ENCODE measurements around the gene EYS.

EYS gene

DNA sequence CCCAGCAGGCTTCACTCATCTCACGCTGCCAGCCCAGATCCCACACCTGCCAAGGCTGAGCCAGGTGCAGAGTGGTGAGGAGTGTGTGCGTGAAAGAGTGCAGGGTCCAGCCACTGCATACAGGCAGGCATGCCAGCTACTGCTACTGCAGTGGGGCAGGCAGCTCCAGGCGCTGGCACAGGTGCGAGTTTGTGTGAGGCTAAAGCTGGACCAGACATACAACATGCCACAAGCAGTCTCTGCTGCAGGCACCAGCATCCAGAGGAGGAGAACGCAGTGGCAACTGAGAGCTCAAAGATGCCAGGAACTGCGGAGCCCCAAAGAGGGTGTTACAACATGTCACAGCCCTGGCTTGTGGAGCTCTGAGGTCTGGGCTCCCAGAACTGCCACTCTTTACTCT is 149.8 kb downstream of the EYS start:
- H3K9me2 ChIP-seq (replicated peaks; ENCODE audit: insufficient read depth, low read length), result no peaks in the 10 kb centered on the region
- no peak overlapping the region for H3K9ac ChIP-seq (ENCODE audit: low read length)
- H3K9me3 ChIP-seq (replicated peaks; ENCODE audit: insufficient read depth, low read length), result no peaks in the 10 kb centered on the region
- DNase-seq, result no peak
- TF ChIP-seq EZH2 (optimal IDR thresholded peaks at IDR 0.05; ENCODE audit: low read depth, low read length), result no peak
- TF ChIP-seq EZH2phosphoT487 (IDR thresholded peaks at IDR 0.05; ENCODE audit: low read length), result no peak
- TF ChIP-seq, protein P1, sequence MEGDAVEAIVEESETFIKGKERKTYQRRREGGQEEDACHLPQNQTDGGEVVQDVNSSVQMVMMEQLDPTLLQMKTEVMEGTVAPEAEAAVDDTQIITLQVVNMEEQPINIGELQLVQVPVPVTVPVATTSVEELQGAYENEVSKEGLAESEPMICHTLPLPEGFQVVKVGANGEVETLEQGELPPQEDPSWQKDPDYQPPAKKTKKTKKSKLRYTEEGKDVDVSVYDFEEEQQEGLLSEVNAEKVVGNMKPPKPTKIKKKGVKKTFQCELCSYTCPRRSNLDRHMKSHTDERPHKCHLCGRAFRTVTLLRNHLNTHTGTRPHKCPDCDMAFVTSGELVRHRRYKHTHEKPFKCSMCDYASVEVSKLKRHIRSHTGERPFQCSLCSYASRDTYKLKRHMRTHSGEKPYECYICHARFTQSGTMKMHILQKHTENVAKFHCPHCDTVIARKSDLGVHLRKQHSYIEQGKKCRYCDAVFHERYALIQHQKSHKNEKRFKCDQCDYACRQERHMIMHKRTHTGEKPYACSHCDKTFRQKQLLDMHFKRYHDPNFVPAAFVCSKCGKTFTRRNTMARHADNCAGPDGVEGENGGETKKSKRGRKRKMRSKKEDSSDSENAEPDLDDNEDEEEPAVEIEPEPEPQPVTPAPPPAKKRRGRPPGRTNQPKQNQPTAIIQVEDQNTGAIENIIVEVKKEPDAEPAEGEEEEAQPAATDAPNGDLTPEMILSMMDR (IDR thresholded peaks at IDR 0.05; ENCODE audit: low read length), result no peak
- H2AFZ ChIP-seq (ENCODE audit: low read length), result no peak overlapping the region
- H3K27ac ChIP-seq (ENCODE audit: low read length), result no peak overlapping the region
- no peak overlapping the region for H3K4me2 ChIP-seq (ENCODE audit: low read depth, low read length)
- no peaks in the 10 kb centered on the region for H3K4me1 ChIP-seq (ENCODE audit: low read length)
- H4K20me1 ChIP-seq (ENCODE audit: insufficient read depth, low read length), result no peaks in the 10 kb centered on the region
- H3K36me3 ChIP-seq (replicated peaks; ENCODE audit: insufficient read depth, low read length), result no peaks in the 10 kb centered on the region
- no peaks in the 10 kb centered on the region for H3F3A ChIP-seq (ENCODE audit: insufficient read depth, low read length)
- no peaks in the 10 kb centered on the region for H3K27me3 ChIP-seq (replicated peaks; ENCODE audit: insufficient read depth, low read length)
- H3K4me3 ChIP-seq (ENCODE audit: low read length), result no peak overlapping the region
- H3K79me2 ChIP-seq (ENCODE audit: low read length), result no peaks in the 10 kb centered on the region

DNA sequence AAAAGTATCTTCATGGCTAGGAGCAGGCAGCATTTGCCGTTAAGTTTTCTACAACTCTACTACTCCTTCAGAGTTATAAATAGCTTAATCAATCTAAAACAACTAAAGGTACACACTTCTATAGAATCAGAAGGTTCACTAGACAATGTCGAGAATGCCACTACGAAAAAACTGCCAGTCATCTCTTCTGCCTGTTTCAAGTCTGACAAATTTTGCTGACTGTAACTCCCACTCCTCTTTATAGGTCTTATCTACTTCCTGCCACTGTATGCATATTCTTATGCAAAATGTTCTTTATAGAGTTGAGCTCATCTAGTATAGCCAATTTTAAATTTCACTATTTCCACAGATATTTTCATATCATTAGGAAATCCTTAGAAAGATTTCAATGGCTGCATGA is 160.1 kb downstream of the EYS start:
- H3K4me2 ChIP-seq (ENCODE audit: low read depth, low read length), result no peak overlapping the region
- H3K9me2 ChIP-seq (replicated peaks; ENCODE audit: insufficient read depth, low read length), result no peaks in the 10 kb centered on the region
- no peaks in the 10 kb centered on the region for H4K20me1 ChIP-seq (ENCODE audit: insufficient read depth, low read length)
- H3K4me3 ChIP-seq (ENCODE audit: low read length), result no peak overlapping the region
- H2AFZ ChIP-seq (ENCODE audit: low read length), result no peak overlapping the region
- no peak for DNase-seq
- H3K9ac ChIP-seq (ENCODE audit: low read length), result no peak overlapping the region
- H3K9me3 ChIP-seq (replicated peaks; ENCODE audit: insufficient read depth, low read length), result no peaks in the 10 kb centered on the region
- H3F3A ChIP-seq (ENCODE audit: insufficient read depth, low read length), result no peaks in the 10 kb centered on the region
- no peaks in the 10 kb centered on the region for H3K4me1 ChIP-seq (ENCODE audit: low read length)
- TF ChIP-seq, protein P1 (IDR thresholded peaks at IDR 0.05; ENCODE audit: low read length), result no peak
- TF ChIP-seq EZH2 (optimal IDR thresholded peaks at IDR 0.05; ENCODE audit: low read depth, low read length) (no peak), EZH2phosphoT487 (IDR thresholded peaks at IDR 0.05; ENCODE audit: low read length) (no peak)
- no peaks in the 10 kb centered on the region for H3K27me3 ChIP-seq (replicated peaks; ENCODE audit: insufficient read depth, low read length)
- H3K27ac ChIP-seq (ENCODE audit: low read length), result no peak overlapping the region
- no peaks in the 10 kb centered on the region for H3K79me2 ChIP-seq (ENCODE audit: low read length)
- H3K36me3 ChIP-seq (replicated peaks; ENCODE audit: insufficient read depth, low read length), result no peaks in the 10 kb centered on the region

DNA sequence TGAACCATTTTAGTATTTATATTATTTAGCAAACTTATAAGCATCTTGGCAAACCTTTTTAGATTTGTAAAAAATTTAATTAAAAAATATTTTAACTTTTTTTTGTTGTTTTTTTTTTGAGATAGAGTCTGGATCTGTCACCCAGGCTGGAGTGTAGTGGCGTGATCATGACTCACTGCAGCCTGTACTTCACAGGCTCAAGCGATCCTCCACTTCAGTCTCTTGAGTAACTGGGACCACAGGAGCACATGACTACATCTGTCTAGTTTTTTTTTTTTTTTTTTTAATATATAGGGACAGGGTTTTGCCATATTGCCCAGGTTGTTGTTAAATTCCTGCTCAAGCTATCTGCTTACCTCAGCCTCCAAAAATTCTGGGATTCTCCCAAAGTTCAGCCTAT is 161.1 kb downstream of the EYS start:
- Histone ChIP-seq H3K4me3 (ENCODE audit: low read length) (no peak overlapping the region), H3K79me2 (ENCODE audit: low read length) (no peaks in the 10 kb centered on the region), H3K36me3 (replicated peaks; ENCODE audit: insufficient read depth, low read length) (no peaks in the 10 kb centered on the region), H2AFZ (ENCODE audit: low read length) (no peak overlapping the region), H3K9ac (ENCODE audit: low read length) (no peak overlapping the region), H3K9me3 (replicated peaks; ENCODE audit: insufficient read depth, low read length) (no peaks in the 10 kb centered on the region), H3K27me3 (replicated peaks; ENCODE audit: insufficient read depth, low read length) (no peaks in the 10 kb centered on the region), H3K4me1 (ENCODE audit: low read length) (no peaks in the 10 kb centered on the region), H3F3A (ENCODE audit: insufficient read depth, low read length) (no peaks in the 10 kb centered on the region), H3K9me2 (replicated peaks; ENCODE audit: insufficient read depth, low read length) (no peaks in the 10 kb centered on the region), H4K20me1 (ENCODE audit: insufficient read depth, low read length) (no peaks in the 10 kb centered on the region), H3K4me2 (ENCODE audit: low read depth, low read length) (no peak overlapping the region), H3K27ac (ENCODE audit: low read length) (no peak overlapping the region)
- DNase-seq, result no peak
- TF ChIP-seq, protein P1 (IDR thresholded peaks at IDR 0.05; ENCODE audit: low read length), result no peak
- TF ChIP-seq EZH2 (optimal IDR thresholded peaks at IDR 0.05; ENCODE audit: low read depth, low read length), result no peak
- TF ChIP-seq EZH2phosphoT487 (IDR thresholded peaks at IDR 0.05; ENCODE audit: low read length), result no peak

Data from MM.1S (cell line).